Loucy (cell line): ENCODE measurements around the gene LRRC42.

Source experiments
- CTCF ChIP-seq: fragments of 200-600 bp; sonication (generic); conservative IDR thresholded peaks from 2 replicates; pipeline ENCODE4 v1.5.1; 2014; ENCODE audit warnings: mild to moderate bottlenecking, antibody characterized with exemption, low read length
- EZH2phosphoT487 ChIP-seq: fragments of 200-600 bp; IDR thresholded peaks from 2 replicates; pipeline ENCODE4 v1.6.1; 2018; ENCODE audit warnings: antibody characterized with exemption, mild to moderate bottlenecking, moderate library complexity, borderline replicate concordance

GRCh38 chr1:53943490-53944043 lies 2.6 kb upstream of the LRRC42 start:
- TF ChIP-seq CTCF (no peak), EZH2phosphoT487 (no peak)
